Esophagus muscularis mucosa (tissue), 4 donors: ENCODE data around the gene CITED4.

Experiments used
- CTCF ChIP-seq, 3 experiments: fragments of 200-600 bp in 2 of 3; fragments of 450-650 bp in 1 of 3; sonication (generic) in 2 of 3; IDR thresholded peaks; one replicate each; pipeline ENCODE4 v1.5.1; 2017 to 2019; ENCODE audit warnings: antibody characterized with exemption in 3 of 3, mild to moderate bottlenecking in 2 of 3, moderate library complexity in 1 of 3
- EP300 ChIP-seq: sonication (generic); formaldehyde crosslinking; IDR thresholded peaks from one replicate; pipeline ENCODE4 v1.6.1; 2017; ENCODE audit warnings: antibody characterized with exemption
- POLR2A ChIP-seq: fragments of 450-650 bp; IDR thresholded peaks from one replicate; pipeline ENCODE4 v1.6.1; 2017; ENCODE audit warnings: antibody characterized with exemption, moderate library complexity, mild to moderate bottlenecking, low read depth
- POLR2AphosphoS5 ChIP-seq, 2 donors: sonication (generic); formaldehyde crosslinking; IDR thresholded peaks; one replicate each; pipeline ENCODE4 v1.6.1; 2017; ENCODE audit warnings: antibody characterized with exemption in 2 of 2

- TF ChIP-seq CTCF (IDR thresholded peaks at IDR 0.05) (no peak), EP300 (no peak), POLR2A (no peak), POLR2AphosphoS5 (IDR thresholded peaks at IDR 0.05) (no peak)
Measured at GRCh38 chr1:40876436-40876761, 14.2 kb upstream of the CITED4 start.
